ENCODE results near the gene BRSK1.

BRSK1 gene

DNA sequence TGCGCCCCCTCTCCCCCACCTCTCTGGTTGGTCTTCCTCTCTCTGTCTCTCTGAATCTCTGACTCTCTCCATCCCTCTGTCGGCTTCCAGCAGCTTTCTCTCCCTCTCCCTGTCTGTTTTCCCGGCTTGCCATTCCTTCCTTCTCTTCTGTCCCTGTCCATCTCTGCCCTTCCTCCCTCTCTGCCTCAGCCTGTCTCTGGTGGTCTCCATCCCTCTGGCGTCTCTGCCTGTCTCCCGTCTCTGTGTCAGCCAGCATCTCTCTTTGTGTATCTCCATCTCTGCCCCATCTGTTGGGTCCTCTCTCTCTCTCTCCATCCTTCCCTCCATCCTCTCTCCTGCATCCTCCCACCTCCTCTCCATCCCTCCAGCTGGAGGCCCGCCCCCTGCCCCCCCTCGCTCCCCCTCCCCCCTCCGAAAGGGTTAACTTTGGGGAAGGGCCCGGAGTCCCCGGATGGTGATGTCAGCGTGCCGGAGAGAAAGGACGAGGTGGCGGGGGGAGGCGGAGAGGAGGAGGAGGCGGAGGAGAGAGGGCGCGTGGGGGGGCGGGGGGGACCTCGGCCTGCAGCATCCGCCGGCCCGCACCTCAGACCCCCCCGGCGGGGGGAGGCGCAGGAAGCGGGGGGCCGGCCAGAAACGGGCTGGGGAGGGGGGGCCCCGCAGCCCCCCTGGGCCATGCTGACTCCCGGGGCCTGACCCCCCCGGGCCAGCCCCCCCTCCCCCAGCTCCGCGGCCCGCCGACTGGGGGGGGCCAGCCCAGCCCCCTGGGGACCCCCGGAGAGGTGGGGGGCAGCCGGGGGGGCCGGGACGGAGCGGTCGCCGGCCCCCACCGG, at the start of gene BRSK1:
BRSK1 (plus strand) TSS at position 450 of the 830 bp plus-strand sequence. CDS start 446 bp downstream, outside the sequence.
- peak; percentile 22 for DNase-seq

DNA sequence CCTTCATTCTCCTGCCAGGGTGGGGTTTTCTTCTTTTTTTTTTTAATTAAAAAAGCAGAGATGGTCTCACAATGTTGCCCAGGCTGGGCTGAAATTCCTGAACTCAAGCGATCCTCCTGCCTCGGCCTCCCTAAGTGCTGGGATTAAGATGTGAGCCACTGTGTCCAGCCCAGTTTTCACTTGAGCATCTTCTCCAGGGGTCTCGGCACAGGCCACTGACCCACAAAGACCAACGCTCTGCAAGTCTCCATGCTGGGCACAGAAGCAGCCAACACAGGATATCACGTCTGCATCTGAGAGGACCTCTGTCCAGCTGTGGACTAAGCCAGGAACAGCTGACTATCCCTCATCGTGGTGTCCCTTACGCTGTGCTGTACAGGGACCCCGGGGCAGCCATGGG, 45.8 kb upstream of the BRSK1 start:
- no peak for DNase-seq

DNA sequence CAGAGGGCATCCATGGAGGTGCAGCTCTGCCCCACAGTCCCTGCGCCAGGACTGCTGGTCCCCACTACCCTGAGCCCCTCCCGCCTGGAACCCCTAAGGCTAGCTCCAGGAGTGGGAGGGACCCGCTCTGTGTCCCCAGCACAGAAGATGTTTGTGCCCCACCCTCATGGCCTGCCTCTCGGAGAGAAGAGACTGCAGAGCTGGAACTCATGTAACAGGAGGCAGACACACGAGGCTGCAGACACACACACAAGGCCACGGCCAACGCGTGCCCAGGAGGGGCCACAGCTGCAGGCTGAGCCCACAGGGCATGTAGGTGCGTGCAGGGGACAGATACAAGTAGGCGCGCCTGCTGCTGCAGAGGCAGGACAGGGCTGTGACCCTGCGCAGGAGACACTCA, 44.8 kb upstream of the BRSK1 start:
- no peak for DNase-seq

GRCh38 chr19:55240713-55241020, 43.1 kb upstream of the BRSK1 start:
- DNase-seq: no peak

DNA sequence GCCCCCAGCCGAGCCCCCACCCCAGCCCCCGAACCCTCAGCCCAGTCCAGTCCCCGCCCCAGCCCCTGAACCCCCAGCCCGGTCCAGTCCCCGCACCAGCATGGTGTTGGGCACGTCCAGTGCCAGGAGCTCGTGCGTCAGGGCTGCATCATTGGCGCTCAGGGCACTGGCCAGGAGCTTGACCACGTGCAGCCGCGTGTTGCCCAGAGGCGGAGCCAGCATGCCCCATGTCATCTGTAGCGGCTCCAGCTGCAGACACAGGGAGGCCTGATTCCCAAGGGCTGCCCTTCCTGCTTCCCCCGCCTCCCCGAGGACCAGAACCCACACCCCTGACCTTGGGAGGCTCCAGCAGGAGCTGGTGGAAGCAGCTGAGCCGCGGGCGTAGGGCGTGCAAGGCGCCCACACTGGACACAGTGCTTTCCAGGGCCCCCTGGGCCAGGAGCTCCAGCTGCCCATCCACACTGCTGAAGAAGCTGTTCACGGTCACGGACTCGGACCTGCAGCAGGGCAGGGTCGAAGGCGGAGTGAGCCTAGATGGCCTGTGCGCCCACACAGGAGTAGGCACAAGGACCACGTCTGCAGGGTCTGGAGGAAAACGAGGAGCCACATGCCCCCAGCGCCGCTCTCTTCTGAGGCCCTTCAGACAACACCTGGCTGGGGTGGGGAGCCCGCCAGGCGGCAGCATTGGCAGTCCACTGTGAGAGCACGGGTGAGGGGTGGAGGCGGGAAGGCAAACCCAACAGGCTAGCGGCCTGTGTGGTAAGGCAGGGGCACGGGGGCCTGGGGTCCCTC, 42.5 kb upstream of the BRSK1 start:
- DNase-seq: no peak

- DNase-seq: no peak
Observed at GRCh38 chr19:55241935-55242464, 41.8 kb upstream of the BRSK1 start.

DNA sequence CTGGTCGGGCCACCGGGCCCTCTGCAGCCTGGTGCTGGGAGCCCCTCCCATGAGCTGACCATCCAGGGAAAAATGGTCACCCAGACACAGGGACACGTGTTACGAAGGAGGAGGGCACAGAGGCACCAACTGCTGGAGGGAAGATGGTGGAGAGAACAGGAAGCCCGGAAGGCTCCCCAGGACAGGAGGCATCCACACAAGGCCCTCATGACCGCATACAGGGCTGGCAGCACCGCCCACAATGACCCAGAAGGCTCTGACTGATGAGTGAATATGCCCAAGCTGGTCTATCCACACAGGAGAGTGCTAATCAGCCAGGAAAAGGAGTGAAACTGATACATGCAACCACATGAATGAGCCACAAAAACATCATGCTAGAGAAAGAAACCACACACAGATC, 41.3 kb upstream of the BRSK1 start:
- no peak for DNase-seq

DNA sequence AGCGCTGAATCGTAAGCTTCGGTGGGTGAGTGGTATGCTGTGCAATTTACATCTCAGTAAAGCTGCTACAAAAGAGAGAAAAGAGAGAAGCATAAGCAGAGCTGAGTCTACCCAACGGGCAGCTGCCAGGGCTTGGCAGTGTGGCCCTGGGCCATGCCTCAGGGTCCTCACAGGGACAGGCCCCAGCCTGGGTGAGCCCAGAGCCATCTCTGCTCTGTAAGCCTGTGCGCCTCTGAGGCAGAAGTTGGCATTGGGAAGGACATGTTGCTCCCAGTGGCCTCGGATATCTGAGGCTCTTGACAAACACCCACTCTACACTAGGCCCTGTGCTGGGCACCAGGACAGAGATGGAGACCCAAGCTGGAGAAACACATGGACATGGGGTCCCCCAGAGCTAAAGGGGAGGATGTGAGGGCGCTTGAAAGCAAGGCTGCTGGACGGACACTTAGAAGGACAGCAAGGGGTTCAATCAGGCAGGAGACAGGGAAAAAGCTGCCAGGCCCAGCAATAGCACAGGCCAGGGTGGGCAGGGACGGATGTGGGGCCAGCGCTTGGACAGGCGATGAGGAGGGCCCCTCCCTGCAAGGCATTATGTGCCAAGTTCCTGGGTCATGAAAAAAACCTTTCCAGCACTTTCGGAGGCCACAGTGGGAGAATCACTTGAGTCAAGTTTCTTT, 39.7 kb upstream of the BRSK1 start:
- no peak for DNase-seq

DNA sequence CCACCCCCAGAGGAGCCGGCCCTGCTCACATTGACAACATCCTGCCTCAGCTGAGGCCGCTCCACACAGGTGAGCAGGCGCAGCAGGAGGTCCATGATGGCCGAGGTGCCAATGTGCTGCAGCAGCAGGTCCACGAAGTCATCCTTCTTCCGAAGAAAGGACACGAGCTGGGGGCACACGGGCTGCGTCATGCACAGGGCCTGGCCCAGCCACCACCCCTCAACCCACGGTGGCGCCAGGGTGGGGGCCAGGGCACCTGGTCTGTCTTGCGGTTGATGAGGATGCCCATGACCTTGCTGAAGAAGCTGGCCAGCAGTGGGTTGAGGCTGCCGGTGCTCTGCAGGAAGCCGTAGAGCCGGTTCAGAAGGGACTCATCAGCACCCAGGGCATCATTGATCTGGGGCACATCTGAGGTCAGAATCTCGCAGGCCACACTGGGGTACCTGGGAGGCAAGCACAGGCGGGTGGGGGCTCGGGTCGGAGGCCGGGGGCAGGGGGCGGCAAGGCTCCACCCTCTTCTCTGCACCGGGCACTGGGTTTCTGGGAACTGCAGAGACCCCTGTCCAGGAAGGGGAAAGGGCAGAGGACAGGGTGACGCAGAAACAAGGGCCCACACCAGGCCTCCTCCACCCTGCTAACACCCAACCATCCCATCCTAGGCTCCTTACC, 38.4 kb upstream of the BRSK1 start:
- no peak for DNase-seq

- no peak for DNase-seq
Observed at GRCh38 chr19:55246462-55247451, 37.0 kb upstream of the BRSK1 start.

- no peak for DNase-seq
Observed at GRCh38 chr19:55247621-55248099, 36.1 kb upstream of the BRSK1 start.

DNA sequence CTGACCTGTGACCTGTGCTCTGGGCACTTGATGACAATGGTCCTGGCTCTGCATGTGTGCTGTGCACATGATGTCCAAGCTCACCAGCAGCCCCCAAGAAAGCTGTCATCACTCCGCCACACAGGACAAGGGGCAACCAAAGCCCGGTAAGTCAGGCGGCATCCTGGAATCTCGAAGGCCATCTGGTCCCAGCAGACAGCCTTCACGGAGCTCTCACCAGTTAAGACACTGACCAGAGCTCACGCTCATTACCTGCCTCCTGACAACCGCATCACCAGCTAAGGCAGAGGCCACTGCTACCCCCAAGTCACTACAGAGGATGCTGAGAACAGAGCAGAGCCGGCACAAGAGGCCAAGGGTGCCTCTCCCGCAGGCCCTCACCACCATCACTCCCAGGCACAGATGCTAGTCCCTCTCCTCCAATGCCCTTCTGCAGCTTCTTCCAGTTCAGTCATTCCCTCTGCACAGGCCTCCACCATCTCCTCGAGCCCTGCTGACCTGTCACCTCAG, 35.6 kb upstream of the BRSK1 start:
- DNase-seq: no peak

GRCh38 chr19:55248704-55249103, 35.1 kb upstream of the BRSK1 start:
- DNase-seq: no peak

GRCh38 chr19:55249841-55250240, 34.0 kb upstream of the BRSK1 start:
- DNase-seq: no peak

- DNase-seq: no peak
Observed at GRCh38 chr19:55250262-55251036, 33.3 kb upstream of the BRSK1 start.

DNA sequence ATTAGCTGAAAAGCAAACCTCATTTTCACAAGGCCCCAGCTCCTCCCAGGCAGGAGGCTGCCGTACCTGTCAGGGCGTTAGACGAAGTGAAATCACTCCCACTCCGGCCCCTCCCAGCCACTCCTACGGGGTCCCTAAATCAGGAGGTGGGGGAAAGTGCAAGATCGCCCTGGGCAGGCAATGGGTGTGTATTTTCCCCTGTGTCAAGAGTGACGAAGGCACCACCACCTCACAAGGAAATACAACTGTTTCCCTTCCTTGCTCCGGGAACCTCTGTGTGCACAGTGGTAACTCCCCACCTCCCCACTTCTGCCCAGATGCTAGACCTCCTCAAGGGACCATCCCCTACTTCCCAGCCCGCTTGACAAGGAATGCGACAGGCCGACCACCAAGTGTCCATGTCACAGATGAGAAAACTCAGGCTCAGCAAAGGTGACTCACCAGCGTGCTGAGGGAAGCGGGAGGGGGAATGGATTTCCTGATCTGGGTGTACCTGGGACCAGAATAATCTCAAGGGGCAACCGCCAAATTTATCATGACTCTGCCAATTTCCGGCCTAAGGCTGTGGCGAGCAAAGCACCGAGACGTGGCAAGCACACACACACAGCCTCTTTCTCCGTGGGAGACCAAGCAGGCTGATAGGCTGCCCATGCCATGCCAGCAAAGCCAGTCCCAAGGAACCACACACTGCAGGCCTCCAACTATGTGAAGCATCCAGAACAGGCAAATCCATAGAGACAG, 32.3 kb upstream of the BRSK1 start:
- DNase-seq: peak; percentile 72

DNA sequence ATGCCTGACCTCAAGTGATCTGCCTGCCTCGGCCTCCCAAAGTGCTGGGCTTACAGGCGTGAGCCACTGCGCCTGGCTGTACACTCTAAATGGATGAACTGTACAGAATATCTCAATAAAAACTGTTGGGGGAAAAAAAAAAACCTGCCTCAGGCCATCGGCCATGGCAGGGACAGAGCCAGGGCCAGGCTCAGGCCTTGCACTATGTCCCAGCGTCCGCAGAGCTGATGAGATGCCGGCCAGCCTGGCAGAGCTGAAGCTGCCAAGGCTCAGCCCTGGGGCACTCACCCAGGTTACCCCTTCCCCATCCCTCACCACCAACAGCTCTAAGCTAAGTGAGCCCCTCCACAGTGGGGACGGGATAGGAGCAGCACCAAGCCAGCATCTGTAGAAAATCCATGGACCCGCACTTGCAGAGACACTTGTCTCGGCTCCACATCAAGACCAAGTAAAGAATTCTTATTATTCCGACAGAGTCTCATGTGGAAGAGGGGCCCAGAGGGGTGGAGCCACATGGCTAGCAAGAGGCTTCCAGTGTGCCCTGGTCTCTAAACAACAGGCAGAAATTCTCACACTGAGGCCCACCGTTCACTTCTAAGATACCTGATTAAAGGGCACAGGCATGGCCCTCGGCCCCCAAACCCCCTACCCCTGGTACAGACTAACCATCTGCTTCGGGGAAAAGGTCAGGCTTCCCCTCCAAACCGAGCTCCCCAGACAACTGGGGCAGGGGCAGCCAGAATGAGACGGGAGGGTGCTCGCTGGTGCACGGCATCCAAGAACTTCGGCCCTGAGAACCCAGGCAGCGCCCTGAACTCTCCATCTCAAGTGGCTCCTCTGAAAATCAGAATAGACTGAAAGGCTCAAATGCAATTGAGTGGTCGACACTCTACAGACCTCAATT, 30.8 kb upstream of the BRSK1 start:
- no peak for DNase-seq

- peak; percentile 79 for DNase-seq
Observed at GRCh38 chr19:55253842-55254624, 29.8 kb upstream of the BRSK1 start.
